Measurements from ENCODE around the gene IQCB1.

IQCB1 gene

GRCh38 chr3:121722411-121722810 is 112.4 kb downstream of the IQCB1 start:
- Histone ChIP-seq H4K20me1 (ENCODE audit: insufficient read depth, low read length) (no peaks in the 10 kb centered on the region), H3K79me2 (ENCODE audit: insufficient read depth, low read length) (no peaks in the 10 kb centered on the region), H3K4me1 (ENCODE audit: insufficient read depth, low read length) (no peaks in the 10 kb centered on the region), H3K27ac (ENCODE audit: low read length) (no peak overlapping the region), H3K9ac (ENCODE audit: low read depth, low read length) (no peak overlapping the region), H3K27me3 (ENCODE audit: insufficient read depth, low read length, poor library complexity) (no peaks in the 10 kb centered on the region), H3K9me3 (ENCODE audit: insufficient read depth, low read length, severe bottlenecking) (no peaks in the 10 kb centered on the region), H3K4me3 (ENCODE audit: low read depth in 1 of 2, low read length in 2 of 2) (no peak overlapping the region), H3K4me2 (ENCODE audit: insufficient read depth, low read length) (no peak overlapping the region), H2AFZ (ENCODE audit: low read depth, low read length) (no peak overlapping the region), H3K36me3 (ENCODE audit: insufficient read depth, low read length) (peaks cover 68% of the 10 kb centered on the region)
- ATAC-seq (ENCODE audit: insufficient read depth, low read depth) (no peak), DNase-seq (no peak)
- no peak for TF ChIP-seq CTCF (IDR thresholded peaks at IDR 0.05; ENCODE audit: borderline replicate concordance, extremely low read depth, low read length, poor library complexity, severe bottlenecking)
- TF ChIP-seq EZH2 (IDR thresholded peaks at IDR 0.05; ENCODE audit: borderline replicate concordance, low read depth, low read length, severe bottlenecking), result no peak

DNA sequence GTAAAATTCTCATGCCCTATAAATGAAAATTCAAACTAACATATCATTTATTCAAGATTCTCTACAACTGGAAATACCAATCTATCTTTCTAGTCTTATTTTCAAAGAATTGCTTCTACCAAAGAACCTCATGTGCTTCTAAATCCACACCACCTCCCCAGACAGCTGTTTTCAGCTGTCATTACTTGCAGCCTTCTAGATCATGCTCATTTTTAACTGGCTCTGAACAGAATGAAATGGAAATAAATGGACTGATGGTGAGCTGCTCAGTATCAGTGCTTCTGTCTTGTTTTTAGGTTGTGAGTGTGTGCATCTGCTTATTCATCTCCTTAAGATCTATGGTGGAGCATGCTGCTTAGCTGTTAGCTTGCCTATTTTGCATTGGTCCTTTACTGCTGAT is 114.7 kb downstream of the IQCB1 start:
- Histone ChIP-seq H4K20me1 (ENCODE audit: insufficient read depth, low read length) (no peaks in the 10 kb centered on the region), H3K9me3 (ENCODE audit: insufficient read depth, low read length, severe bottlenecking) (no peaks in the 10 kb centered on the region), H3K9ac (ENCODE audit: low read depth, low read length) (no peak overlapping the region), H3K4me1 (ENCODE audit: insufficient read depth, low read length) (no peaks in the 10 kb centered on the region), H2AFZ (ENCODE audit: low read depth, low read length) (no peak overlapping the region), H3K4me2 (ENCODE audit: insufficient read depth, low read length) (no peak overlapping the region), H3K79me2 (ENCODE audit: insufficient read depth, low read length) (no peaks in the 10 kb centered on the region), H3K27ac (ENCODE audit: low read length) (no peak overlapping the region), H3K36me3 (ENCODE audit: insufficient read depth, low read length) (peaks cover 74% of the 10 kb centered on the region), H3K4me3 (ENCODE audit: low read depth in 1 of 2, low read length in 2 of 2) (no peak overlapping the region), H3K27me3 (ENCODE audit: insufficient read depth, low read length, poor library complexity) (no peaks in the 10 kb centered on the region)
- ATAC-seq (ENCODE audit: insufficient read depth, low read depth) (no peak), DNase-seq (no peak)
- TF ChIP-seq CTCF (IDR thresholded peaks at IDR 0.05; ENCODE audit: borderline replicate concordance, extremely low read depth, low read length, poor library complexity, severe bottlenecking) (no peak), EZH2 (IDR thresholded peaks at IDR 0.05; ENCODE audit: borderline replicate concordance, low read depth, low read length, severe bottlenecking) (no peak)

All from DND-41 (cell line).